HL-60/S4 treated with retinoic acid at 250 ng/mL for 4 days and 3 days (cell line): Measurements from ENCODE around the gene MYBPC2.

Experiments used
- in situ Hi-C: fragments of 300-500 bp; cut with MboI; formaldehyde crosslinking; loops from 2 replicates; pipeline ENCODE4 v1.7.0; 2022; ENCODE audit warnings: low sequenced_read_pairs

MYBPC2 gene

DNA sequence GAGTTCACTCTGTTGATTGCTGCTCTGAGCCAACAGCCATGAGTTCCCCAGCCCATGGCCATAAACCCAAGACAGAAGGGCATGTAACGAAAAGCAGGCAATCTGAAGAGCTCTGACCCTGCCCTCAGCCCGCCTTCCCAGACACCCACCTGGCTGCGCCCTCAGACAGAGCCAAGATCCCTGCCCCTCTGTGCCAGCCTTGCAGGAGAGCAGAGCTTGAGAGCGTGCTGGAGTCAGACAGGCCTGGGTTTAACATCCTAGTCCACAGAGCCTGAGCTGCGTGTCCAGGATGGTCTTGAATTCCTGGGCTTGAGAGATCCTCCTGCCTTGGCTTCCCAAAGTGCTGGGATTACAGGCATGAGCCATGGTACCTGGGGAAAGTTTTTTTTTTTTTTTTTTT is 24.6 kb downstream of the MYBPC2 start:
- in situ Hi-C loops: no loop called here

DNA sequence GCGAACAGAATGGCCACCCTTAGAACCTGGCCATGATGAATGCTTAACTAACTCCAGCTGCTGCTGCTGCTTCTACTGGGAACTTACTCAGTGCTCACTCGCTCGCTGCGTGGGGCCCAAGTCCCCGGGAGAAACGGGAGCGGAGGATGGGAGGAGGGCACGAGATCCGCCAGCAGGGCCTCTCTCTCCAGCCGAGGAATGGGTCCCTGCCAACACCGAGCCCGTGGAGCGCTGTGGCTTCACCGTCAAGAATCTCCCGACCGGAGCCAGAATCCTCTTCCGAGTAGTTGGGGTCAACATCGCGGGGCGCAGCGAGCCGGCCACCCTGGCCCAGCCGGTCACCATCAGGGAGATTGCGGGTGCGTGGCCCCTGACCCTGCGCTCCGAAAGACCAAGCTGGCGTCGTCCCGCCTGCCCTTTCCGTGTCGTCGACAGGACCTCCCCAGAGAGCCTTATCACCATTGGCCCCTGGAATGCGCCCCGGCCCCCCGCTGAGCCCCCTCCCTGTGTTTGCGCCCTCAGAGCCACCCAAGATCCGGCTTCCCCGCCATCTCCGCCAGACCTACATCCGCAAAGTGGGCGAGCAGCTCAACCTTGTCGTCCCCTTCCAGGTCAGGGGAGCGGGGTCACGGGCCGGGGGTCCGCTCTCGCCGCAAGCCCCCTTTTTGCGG is 25.8 kb downstream of the MYBPC2 start:
- in situ Hi-C loops: no loop called here

DNA sequence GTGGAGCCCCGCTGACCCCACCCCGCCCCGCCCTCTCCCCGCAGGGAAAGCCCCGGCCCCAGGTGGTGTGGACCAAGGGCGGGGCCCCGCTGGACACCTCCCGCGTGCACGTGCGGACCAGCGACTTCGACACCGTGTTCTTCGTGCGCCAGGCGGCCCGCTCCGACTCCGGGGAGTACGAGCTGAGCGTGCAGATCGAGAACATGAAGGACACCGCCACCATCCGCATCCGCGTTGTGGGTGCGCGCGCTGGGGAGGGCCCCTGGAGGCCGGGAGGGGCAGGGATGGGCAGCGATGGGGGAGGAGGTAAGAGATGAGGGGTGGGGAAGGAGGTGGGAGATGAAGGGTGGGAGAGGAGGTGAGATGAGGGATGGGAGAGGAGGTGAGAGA is 26.4 kb downstream of the MYBPC2 start:
- in situ Hi-C loops: no loop called here

DNA sequence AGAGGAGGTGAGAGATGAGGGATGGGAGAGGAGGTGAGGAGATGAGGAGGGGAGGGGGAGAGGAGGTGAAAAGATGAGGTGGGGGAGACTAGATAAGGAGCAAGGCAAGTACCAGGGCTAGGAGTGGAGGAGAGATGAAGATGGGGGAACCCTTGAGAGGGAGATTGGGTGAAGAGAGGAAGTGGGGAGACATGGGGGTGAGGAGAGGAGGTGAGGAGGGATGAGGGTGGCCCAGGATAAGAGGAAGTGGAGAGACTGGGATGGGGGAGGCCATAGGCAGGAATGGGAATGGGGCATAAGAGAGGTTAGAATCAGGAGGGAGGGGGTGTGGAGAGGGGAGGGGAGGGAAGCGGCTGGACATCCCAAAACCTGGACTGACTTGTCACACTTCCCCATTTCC is 26.9 kb downstream of the MYBPC2 start:
- in situ Hi-C loops: no loop called here

DNA sequence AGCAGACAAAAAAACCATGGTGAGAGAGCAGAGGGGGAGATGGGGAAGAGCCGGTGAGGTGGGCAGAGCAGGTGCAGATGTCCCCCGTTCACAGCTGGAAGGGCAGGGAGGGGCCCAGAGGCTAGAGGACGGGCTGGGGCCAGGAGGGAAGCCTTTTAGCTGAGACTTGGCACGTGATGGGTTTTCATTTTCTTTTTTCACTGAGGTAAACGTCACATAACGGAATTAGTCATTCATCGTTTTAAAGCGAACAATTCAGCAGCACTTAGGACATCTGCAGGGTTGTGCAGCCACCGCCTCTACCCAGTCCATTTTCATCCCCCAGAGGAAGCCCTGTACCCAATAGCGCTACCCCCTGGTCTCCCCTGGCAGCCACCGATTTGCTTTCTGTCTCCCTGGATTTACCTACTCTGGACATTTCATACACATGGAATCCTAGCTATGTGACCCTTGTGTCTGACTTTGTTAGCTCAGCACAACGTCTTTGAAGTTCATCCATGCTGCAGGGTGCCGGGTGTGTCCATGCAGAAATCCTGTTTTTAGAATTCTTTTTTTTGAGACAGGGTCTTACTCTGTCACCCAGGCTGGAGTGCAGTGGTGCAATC is 27.6 kb downstream of the MYBPC2 start:
- in situ Hi-C loops: no loop called here

DNA sequence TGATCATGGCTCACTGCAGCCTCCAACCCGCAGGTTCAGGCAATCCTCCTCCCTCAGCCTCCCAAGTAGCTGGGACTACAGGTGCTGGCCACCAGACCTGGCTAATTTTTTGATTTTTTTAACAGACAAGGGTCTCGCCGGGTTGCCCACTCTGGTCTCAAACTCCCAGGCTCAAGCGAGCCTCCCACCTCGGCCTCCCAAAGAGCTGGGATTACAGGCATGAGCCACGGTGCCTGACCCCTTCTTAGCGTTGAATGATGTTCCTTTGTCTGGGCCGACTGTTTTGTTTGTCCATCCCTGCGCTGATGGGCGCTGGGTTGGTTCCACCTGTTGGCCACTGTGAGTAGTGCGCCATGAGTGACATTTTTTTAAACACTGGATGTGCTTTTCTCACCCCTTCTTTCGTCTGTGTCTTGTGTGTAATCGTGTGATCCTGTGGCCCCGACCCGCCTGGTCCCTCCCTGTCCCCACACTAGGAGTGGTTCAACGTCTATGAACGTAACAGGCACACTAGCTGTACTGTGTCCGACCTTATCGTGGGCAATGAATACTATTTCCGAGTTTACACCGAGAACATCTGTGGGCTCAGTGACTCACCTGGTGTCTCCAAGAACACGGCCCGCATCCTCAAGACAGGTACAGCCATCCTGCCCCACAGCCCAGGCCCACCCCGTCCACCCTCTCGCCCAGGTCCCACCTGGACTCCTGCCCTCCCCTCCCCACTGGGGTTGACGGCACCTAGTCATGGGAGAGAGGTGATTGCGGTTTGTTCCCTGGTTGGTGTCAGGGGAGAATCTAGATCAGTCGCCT is 28.6 kb downstream of the MYBPC2 start:
- in situ Hi-C loops: no loop called here

DNA sequence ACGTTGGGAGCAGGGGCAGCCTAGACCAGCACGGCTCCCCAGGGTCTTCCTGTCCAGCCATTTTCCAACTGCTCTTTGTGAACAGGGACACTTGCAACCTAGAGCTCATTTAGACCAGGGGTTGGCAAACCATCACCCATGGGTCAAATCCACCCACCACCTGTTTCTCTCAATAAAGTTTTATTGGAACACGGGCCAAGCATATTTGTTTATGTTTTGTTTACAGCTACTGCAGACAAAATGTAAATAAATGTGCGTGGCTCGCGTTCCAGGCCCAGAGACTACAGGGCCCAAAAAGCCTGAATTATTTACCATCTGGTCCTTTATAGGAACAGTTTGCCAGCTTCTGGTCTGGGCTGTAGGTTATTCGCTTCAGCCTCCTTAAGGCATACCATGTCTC is 30.3 kb downstream of the MYBPC2 start:
- in situ Hi-C loops: no loop called here

DNA sequence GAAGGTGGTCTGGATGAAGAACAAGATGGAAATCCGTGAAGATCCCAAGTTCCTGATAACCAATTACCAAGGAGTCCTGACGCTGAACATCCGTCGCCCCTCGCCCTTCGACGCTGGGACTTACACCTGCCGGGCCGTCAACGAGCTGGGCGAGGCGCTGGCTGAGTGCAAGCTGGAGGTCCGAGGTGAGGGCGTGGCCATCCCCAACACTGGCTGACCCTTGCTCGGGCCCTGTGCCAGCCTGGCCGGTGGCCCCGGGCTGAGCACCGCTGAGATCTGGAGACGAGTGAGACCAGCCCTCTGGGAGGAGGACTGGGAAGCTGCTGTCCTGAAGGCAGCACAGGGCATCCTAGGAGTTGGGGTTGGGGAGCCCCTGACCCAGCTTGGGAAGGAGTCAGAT is 31.7 kb downstream of the MYBPC2 start:
- in situ Hi-C loops: no loop called here

DNA sequence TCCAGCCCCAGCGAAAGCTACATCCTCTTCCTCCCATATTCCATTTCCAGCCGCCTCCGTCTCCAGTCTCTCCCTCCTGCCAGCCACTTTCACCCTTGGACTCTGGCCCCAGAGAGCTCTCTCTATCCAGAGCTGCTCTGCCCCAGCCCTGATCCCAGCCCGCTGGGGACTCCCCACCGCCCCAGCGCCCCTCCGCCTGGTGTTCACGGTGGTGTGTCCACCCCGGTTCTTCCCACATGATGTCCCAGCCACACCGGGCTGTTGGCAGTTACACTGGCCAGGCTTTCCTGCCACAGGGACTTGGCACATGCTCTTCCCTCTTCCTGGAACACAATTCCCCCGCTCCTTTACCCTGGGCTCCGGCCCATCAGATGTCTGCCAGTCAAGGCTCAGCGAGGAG is 32.3 kb downstream of the MYBPC2 start:
- in situ Hi-C loops: no loop called here

DNA sequence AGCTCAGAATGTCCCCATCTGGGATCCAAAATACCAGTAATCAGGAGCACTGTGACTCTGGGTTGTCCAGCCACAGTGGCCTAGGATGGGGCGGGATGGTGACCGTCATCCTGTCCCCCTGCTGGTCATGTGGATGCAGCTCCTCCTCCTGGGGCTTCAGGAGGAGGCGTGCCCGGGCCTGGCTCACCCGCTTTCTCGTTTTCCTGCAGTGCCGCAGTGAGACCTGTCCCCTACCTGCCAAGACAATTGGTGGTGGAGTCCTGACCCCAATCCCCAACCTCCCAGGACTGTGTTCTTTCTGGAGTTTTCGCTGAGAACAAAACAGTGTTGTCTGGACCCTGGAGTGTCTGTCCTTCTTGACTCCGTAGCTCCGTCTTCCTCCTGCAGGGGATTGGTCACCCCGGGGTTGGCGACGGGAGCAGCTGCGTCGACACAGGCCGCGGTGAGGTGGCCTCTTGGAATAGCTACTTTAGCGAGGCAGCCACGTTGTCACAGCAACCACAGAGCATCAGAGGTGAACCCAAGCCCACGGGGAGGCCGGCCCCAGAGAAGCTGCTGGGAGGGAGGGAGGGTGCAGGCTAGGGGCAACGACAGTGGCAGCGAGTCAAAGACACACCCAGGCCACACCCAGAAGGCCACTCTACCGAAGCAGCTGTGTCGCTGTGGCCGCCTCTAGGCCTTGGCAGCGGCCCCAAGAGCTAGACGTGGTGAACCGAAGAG is 33.5 kb downstream of the MYBPC2 start:
- in situ Hi-C loops: no loop called here

DNA sequence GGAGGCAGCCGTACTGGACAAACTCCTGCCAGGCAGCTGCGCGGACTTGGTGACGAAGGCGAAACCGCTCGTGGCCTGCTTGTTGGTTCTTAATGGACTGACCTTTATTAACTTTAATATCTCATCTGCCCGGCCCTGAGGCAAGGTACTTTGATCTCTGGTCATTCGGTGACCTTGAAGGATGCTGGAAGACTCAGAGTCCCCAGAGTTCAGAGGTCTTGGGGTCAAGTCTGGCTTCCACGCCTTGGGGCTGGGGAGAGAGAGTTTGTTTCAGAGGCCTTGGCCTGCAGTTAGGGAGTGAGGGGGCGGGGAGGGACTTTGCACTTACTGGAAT is 34.0 kb downstream of the MYBPC2 start:
- in situ Hi-C loops: no loop called here

DNA sequence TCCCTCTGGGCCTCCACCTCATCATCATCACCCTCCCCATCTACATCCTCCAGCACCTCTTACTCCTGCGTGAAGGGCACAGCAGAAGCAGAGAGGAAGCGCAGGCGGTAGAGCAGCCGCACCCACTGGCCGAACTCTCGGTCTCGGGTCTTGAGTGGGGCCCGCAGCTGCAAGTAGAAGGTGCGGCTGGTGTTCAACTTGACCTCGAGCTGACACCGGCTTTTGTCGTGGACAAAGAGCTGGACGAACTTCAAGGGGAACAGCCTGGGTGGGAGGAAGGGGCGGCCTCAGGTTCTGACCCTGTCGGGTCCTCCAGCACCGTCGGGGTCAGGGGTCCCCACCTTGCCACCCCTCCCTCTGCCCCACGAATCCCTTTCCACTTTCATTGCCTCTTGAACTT is 34.9 kb downstream of the MYBPC2 start:
- in situ Hi-C loops: no loop called here

DNA sequence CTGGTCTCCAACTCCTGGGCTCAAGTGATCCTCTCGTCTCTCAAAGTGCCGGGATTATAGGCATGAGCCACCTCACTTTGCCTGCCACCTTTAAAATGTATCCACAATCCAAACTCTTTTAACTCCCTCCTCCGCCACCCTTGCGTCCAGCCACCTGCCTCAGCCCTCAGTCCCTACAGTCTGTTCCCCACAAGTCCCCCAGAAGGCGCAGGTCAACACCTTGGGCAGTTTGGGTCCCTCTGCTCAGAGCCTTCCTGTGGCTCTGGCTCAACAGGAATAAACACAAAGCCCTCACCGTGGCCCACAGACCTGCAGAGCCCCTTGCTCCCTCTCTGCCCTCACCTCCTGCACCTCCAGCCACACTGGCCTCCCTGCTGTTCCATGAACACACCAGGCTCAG is 36.1 kb downstream of the MYBPC2 start:
- in situ Hi-C loops: no loop called here

DNA sequence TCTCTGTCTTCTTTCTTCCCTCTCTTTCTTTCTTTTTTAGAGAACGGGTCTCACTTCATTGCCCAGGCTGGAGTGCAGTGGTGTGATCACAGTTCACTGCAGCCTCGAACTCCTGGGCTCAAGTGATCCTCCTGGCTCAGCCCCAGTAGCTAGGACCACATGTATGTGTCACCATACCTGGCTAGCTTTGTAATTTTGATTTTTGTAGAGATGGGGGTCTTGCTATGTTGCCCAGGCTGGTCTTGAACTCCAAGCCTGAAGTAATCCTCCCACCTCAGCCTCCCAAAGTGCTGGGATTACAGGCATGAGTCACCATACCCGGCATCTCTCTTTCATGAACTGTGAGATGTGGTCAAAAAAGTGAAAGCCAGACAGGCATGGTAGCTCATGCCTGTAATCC is 40.6 kb downstream of the MYBPC2 start:
- in situ Hi-C loops: loop anchor here (10.0 kb wide), 1 partner anchor 109 kb away; the partner anchor contains the start of gene NAPSA

DNA sequence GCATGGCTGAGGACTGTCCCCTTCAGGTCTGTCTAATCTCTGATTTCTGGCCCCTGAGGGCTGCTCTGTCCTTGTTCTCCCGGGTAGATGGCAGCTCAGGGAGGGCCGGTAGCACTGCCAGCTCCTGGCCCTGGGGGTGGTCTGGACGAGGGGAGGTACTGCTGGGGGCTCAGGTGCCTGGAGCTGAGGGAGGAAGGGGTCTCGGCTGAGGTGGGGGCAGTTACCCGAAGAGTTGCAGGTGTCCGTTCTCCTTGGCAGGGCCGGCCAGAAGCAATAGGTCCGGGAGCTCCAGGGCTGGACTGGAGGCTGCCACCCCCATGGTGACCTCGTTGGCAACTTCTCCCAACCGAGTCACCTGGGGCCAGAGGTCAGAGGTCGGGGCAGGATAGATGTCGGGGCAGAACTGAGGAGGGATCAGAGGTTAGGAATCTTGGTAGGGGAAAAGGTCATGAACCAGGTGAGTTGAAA is 42.4 kb downstream of the MYBPC2 start:
- in situ Hi-C loops: loop anchor here (10.0 kb wide), 1 partner anchor 110 kb away; the partner anchor contains the start of gene NAPSA

DNA sequence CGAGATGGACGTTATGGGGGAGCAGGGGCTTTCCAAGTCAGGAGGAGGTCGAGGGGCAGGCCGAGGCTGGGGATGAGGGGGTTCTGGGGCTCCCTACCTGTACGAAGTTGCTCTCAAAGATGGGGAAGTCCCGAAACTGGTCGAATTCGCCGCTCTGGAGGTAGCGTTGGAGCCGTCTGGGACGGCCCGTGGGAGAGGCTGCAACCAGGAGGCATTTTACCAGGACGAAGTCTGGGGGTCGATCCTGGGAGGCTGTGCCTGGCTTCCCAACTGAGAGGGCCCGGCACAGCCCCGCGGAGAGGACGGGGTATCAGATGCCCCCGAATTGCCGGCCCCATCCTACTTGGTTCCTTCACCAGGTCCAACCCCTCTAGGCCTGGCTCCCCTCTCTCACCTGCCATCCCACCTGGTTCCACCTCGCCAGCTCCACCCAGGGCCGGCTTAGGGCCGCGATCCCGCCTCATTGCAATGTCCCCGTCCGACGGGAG is 43.1 kb downstream of the MYBPC2 start:
- in situ Hi-C loops: loop anchor here (10.0 kb wide), 1 partner anchor 111 kb away; the partner anchor contains the start of gene NAPSA

DNA sequence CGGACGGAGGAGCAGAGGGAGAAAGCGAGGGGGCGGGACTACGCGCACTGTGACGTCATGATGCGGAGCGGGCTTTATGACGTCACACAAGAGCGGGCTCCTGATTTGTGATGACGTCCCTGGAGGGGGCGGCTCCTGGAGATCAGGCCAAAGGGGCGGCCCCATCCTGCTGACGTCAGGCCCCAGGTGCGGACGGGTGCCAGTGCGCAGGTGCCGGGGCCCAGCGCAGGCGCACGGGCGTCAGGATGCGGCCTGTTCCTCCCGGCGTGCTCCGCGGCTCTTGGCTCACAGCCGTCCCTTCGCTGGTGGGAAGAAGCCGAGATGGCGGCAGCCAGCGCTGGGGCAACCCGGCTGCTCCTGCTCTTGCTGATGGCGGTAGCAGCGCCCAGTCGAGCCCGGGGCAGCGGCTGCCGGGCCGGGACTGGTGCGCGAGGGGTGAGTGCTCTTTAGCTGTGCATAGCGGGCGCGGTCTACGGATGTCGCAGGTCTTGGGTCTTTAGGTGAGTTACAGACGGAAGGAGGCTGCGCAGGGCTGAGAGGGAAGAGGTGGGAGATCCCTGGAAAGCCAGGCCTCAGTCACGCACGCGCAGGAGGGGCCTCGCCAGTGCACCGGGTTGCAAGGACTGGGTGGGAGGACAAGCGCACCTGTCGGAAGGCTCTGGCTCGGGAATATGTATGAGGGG is 43.7 kb downstream of the MYBPC2 start, which contains the start of the genes EMC10 and GARIN5A:
Gene EMC10, plus strand, starts transcription at position 284 of the 683 bp plus-strand sequence. Its CDS starts 38 bp downstream, at position 322.
Gene GARIN5A, minus strand, starts transcription at position 625 of the 683 bp plus-strand sequence. Its CDS starts 460 bp downstream, at position 165.
- in situ Hi-C loops: loop anchor here (10.0 kb wide), 1 partner anchor 112 kb away; the partner anchor contains the start of gene NAPSA

DNA sequence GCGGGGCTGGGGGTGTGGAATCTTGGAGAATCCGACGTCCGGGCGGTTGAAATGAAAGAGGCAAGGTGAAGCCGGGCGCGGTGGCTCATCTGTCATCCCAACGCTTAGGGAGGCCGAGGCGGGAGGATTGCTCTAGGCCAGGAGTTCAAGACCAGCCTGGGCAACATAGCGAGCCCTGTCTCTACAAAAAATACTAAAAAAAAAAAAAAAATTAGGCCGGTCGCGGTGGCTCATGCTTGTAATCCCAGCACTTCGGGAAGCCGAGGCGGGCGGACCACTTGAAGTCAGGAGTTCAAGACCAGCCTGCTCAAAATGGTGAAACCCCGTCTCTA is 44.2 kb downstream of the MYBPC2 start:
- in situ Hi-C loops: loop anchor here (10.0 kb wide), 1 partner anchor 112 kb away; the partner anchor contains the start of gene NAPSA

DNA sequence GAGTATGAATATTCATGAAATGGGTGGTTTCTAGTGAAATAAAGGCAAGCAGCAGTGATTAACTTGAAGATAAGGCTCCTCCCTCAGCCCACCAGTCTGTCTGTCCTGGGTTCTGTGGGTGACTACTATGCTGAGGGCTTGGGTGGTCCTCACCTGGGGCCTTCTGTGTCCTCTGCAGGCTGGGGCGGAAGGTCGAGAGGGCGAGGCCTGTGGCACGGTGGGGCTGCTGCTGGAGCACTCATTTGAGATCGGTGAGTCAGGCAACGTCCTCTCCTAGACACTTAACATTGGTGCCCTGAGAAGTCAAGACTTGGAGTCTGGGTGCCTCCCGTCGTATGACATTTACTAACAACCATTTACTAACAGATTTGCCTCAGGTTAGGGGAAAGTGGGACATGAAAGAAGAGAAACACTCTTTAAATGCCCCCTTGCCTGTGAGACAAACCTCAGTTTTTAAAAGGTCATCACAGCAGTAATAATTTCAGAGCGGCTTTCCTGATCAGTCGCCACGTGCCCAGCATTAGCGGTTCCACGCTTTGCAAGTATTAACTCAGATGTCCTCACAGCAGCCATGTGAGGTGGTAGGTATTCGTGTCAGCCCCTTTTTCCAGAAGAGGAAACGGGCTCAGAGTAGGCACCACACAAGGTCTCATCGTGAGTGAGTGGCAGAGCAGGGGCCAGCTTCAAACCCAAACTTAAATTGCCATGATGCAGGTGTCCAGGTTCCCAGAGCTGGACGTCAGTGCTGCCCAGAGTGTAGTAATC is 45.2 kb downstream of the MYBPC2 start:
- in situ Hi-C loops: loop anchor here (10.0 kb wide), 1 partner anchor 113 kb away; the partner anchor contains the start of gene NAPSA
